Liver (tissue), 9 donors: ENCODE data around the gene PADI6. TPM values are rescaled to one million over a fixed set of nuclear protein-coding genes. Genes with fewer than 3 reads are reported as not detected.

ENCODE experiments used
- DNase-seq: peaks from one replicate; pipeline ENCODE4 v3.0.0-alpha.2; 2017; ENCODE audit warnings: low spot score
- H3K27ac ChIP-seq, 2 donors: one replicate each; pipeline ENCODE4 v1.7.0; 2013; ENCODE audit warnings: inconsistent platforms in 2 of 2, low read length in 2 of 2, control low read depth in 1 of 2, low read depth in 1 of 2, mild to moderate bottlenecking in 1 of 2
- H3K27me3 ChIP-seq, 4 donors: one replicate each; pipeline versions ENCODE4 v1.6.1 to v1.7.0; 2013; ENCODE audit warnings: low read length in 3 of 4, inconsistent platforms in 1 of 4, mild to moderate bottlenecking in 1 of 4, moderate library complexity in 1 of 4; ENCODE audit not compliant: control insufficient read depth in 4 of 4, insufficient read depth in 4 of 4
- H3K36me3 ChIP-seq, 4 donors: one replicate each; pipeline versions ENCODE4 v1.6.1 to v1.7.0; 2013; ENCODE audit warnings: low read length in 3 of 4, mild to moderate bottlenecking in 3 of 4, low read depth in 1 of 4, moderate library complexity in 1 of 4; ENCODE audit not compliant: control insufficient read depth in 4 of 4, insufficient read depth in 3 of 4
- H3K4me1 ChIP-seq, 4 donors: one replicate each; pipeline versions ENCODE4 v1.6.1 to v1.7.0; 2013; ENCODE audit warnings: low read length in 3 of 4, mild to moderate bottlenecking in 3 of 4, moderate library complexity in 1 of 4; ENCODE audit not compliant: control insufficient read depth in 4 of 4, insufficient read depth in 4 of 4
- H3K4me3 ChIP-seq, 3 donors: one replicate each; pipeline versions ENCODE4 v1.6.1 to v1.7.0; 2013; ENCODE audit warnings: low read length in 3 of 3, control low read depth in 1 of 3, low read depth in 1 of 3, mild to moderate bottlenecking in 1 of 3
- H3K9ac ChIP-seq, 2 donors: one replicate each; pipeline ENCODE4 v1.7.0; 2013; ENCODE audit warnings: low read length in 2 of 2, mild to moderate bottlenecking in 2 of 2, moderate library complexity in 2 of 2, control low read depth in 1 of 2, low read depth in 1 of 2
- H3K9me3 ChIP-seq, 4 donors: one replicate each; pipeline versions ENCODE4 v1.6.1 to v1.7.0; 2013; ENCODE audit warnings: low read length in 3 of 4; ENCODE audit not compliant: control insufficient read depth in 4 of 4
- ATF3 ChIP-seq: IDR thresholded peaks from 2 replicates; pipeline ENCODE4 v1.6.1; 2016; ENCODE audit warnings: antibody characterized with exemption
- CTCF ChIP-seq: fragments of 150-350 bp; IDR thresholded peaks from 2 replicates; pipeline ENCODE4 v1.5.1; 2017; ENCODE audit warnings: improper control_type of control experiment, low read depth, low read length; ENCODE audit not compliant: missing input control
- EGR1 ChIP-seq, 2 donors: IDR thresholded peaks; 2 replicates each; pipeline ENCODE4 v1.6.1; 2016 to 2018; ENCODE audit warnings: antibody characterized with exemption in 2 of 2, low read depth in 2 of 2
- FOXA1 ChIP-seq: IDR thresholded peaks from 2 replicates; pipeline ENCODE4 v1.6.1; 2016; ENCODE audit warnings: antibody characterized with exemption
- FOXA2 ChIP-seq: IDR thresholded peaks from 2 replicates; pipeline ENCODE4 v1.6.1; 2016; ENCODE audit warnings: antibody characterized with exemption
- GABPA ChIP-seq, 2 donors: IDR thresholded peaks in 1 of 2; conservative IDR thresholded peaks in 1 of 2; 2 replicates each; pipeline ENCODE4 v1.6.1; 2016; ENCODE audit warnings: antibody characterized with exemption in 2 of 2, mild to moderate bottlenecking in 1 of 2, moderate library complexity in 1 of 2
- HNF4A ChIP-seq, 2 donors: conservative IDR thresholded peaks; 2 replicates each; pipeline ENCODE4 v1.6.1; 2016; ENCODE audit warnings: antibody characterized with exemption in 2 of 2, mild to moderate bottlenecking in 2 of 2
- HNF4G ChIP-seq: IDR thresholded peaks from 2 replicates; pipeline ENCODE4 v1.6.1; 2016; ENCODE audit warnings: antibody characterized with exemption
- JUND ChIP-seq, 2 donors: IDR thresholded peaks; 2 replicates each; pipeline ENCODE4 v1.6.1; 2016; ENCODE audit warnings: antibody characterized with exemption in 2 of 2
- MAX ChIP-seq: IDR thresholded peaks from 2 replicates; pipeline ENCODE4 v1.6.1; 2016; ENCODE audit warnings: antibody characterized with exemption
- NR2F2 ChIP-seq: IDR thresholded peaks from 2 replicates; pipeline ENCODE4 v1.6.1; 2016; ENCODE audit warnings: antibody characterized with exemption
- RAD21 ChIP-seq, 2 donors: IDR thresholded peaks; 2 replicates each; pipeline ENCODE4 v1.6.1; 2016; ENCODE audit warnings: antibody characterized with exemption in 2 of 2, mild to moderate bottlenecking in 2 of 2
- REST ChIP-seq: IDR thresholded peaks from 2 replicates; pipeline ENCODE4 v1.6.1; 2016; ENCODE audit warnings: antibody characterized with exemption, mild to moderate bottlenecking
- RXRA ChIP-seq, 2 donors: IDR thresholded peaks; 2 replicates each; pipeline ENCODE4 v1.6.1; 2017 to 2018; ENCODE audit warnings: antibody characterized with exemption in 2 of 2, mild to moderate bottlenecking in 1 of 2
- SP1 ChIP-seq: IDR thresholded peaks from 2 replicates; pipeline ENCODE4 v1.6.1; 2018; ENCODE audit warnings: antibody characterized with exemption, mild to moderate bottlenecking
- TAF1 ChIP-seq: conservative IDR thresholded peaks from 2 replicates; pipeline ENCODE4 v1.6.1; 2016; ENCODE audit warnings: antibody characterized with exemption, mild to moderate bottlenecking
- YY1 ChIP-seq: IDR thresholded peaks from 2 replicates; pipeline ENCODE4 v1.6.1; 2016; ENCODE audit warnings: antibody characterized with exemption, mild to moderate bottlenecking
- ZBTB33 ChIP-seq: IDR thresholded peaks from 2 replicates; pipeline ENCODE4 v1.6.1; 2016; ENCODE audit warnings: antibody characterized with exemption
- WGBS: extraction: QIAGEN DNeasy Blood & Tissue Kit; methylation state at CpG from one replicate; pipeline ENCODE4 v1.1.7; 2013; 5-methylcytosine and 5-hydroxymethylcytosine counted together
- polyA plus RNA-seq, 2 donors: library from polyadenylated mRNA; stranded (reverse) in 1 of 2; unstranded in 1 of 2; fragments of 200-250 nt in 1 of 2; fragments of >200 nt in 1 of 2; fragmentation: Nextera tagmentation in 1 of 2; extraction: Ambion mirVana in 1 of 2; gene quantifications; one replicate each; pipeline versions ENCODE4 v1.2.1 to v1.2.3, GENCODE V29; 2013 to 2015
- total RNA-seq, 2 donors: library from RNA; depleted of rRNA; stranded (reverse); fragments of >200 nt; gene quantifications; one replicate each; pipeline ENCODE4 v1.2.3, GENCODE V29; 2014
- donor health status: healthy.
- donor health status: healthy.
- donor health status: healthy.
- donor health status: healthy.
- donor health status: healthy.

The PADI6 gene
- total and polyA plus RNA-seq, 4 donors = not detected

- no peak for TF ChIP-seq REST
Observed at GRCh38 chr1:17329610-17330009, 42.4 kb upstream of the PADI6 start (continued).

GRCh38 chr1:17330856-17331255 is 41.1 kb upstream of the PADI6 start:
- 79% methylated on average over 7 of the region's 7 CpGs for WGBS
- no peaks in the 10 kb centered on the region for H3K4me1 ChIP-seq
- H3K27ac ChIP-seq = no peak overlapping the region
- peaks cover 0 to 5% (median 0%) of the 10 kb centered on the region in 4 donors for H3K27me3 ChIP-seq
- TF ChIP-seq REST = no peak
- no peak for TF ChIP-seq RXRA (IDR thresholded peaks at IDR 0.05)
- no peak for TF ChIP-seq JUND (IDR thresholded peaks at IDR 0.05)
- no peak for TF ChIP-seq FOXA2
- TF ChIP-seq EGR1 (IDR thresholded peaks at IDR 0.05; ENCODE audit: low read depth in 2 of 2) = no peak
- no peak for TF ChIP-seq SP1
- TF ChIP-seq FOXA1 = no peak
- TF ChIP-seq CTCF = no peak
- TF ChIP-seq ZBTB33 = no peak
- no peak for TF ChIP-seq MAX
- TF ChIP-seq RAD21 (IDR thresholded peaks at IDR 0.05) = no peak
- no peak for TF ChIP-seq NR2F2
- TF ChIP-seq TAF1 = no peak
- TF ChIP-seq HNF4A (conservative IDR thresholded peaks at IDR 0.05) = no peak
- no peak for TF ChIP-seq ATF3
- TF ChIP-seq YY1 = no peak
- no peak for TF ChIP-seq HNF4G
- TF ChIP-seq GABPA (IDR thresholded peaks at IDR 0.05 in 1 of 2, conservative IDR thresholded peaks at IDR 0.05 in 1 of 2) = no peak
- H3K4me3 ChIP-seq = no peak overlapping the region
- peaks cover 0 to 11% (median 0%) of the 10 kb centered on the region in 4 donors for H3K9me3 ChIP-seq
- no peak overlapping the region for H3K9ac ChIP-seq
- no peak for DNase-seq
- H3K36me3 ChIP-seq = no peaks in the 10 kb centered on the region
